GM10248 (cell line): Measurements from ENCODE around the gene NELL1.

ENCODE experiments used
- CTCF ChIA-PET: fragments of 300-600 bp; sonication (Branson Sonifier 250); formaldehyde crosslinking; extraction: SDS; loops from one replicate; lab custom pipeline; 2021; ENCODE audit warnings: antibody characterized with exemption; lab: Yijun Ruan, JAX
- POLR2A ChIA-PET: fragments of 350-650 bp; sonication (Branson Sonifier 250); formaldehyde crosslinking; extraction: SDS; loops from one replicate; lab custom pipeline; 2020; ENCODE audit warnings: antibody characterized with exemption; lab: Yijun Ruan, JAX
- DNase-seq: peaks from one replicate; pipeline ENCODE4 v3.0.0; 2012; ENCODE audit errors: extremely low spot score
- CTCF ChIP-seq: IDR thresholded peaks from 2 replicates; pipeline ENCODE4 v1.5.1; 2012; ENCODE audit warnings: mild to moderate bottlenecking, low read depth; ENCODE audit errors: extremely low read depth, missing control alignments, control extremely low read depth

The NELL1 gene

GRCh38 chr11:21566521-21567117 is 897.2 kb downstream of the NELL1 start:
- ChIA-PET CTCF (interaction anchor here (1.3 to 2.3 kb wide), 2 partner anchors 10 to 11 kb away, joined by 4 to 8 read pairs; no protein-coding TSS in a partner anchor), POLR2A (no interaction called here)
- DNase-seq, result no peak
- no peak for TF ChIP-seq CTCF

GRCh38 chr11:21567645-21568290 is 898.4 kb downstream of the NELL1 start:
- CTCF ChIA-PET, result interaction anchor here (1.1 to 2.3 kb wide), 5 partner anchors 10 to 44 kb away, joined by 3 to 8 read pairs (median 4); no protein-coding TSS in a partner anchor
- POLR2A ChIA-PET, result no interaction called here
- TF ChIP-seq CTCF, result no peak
- DNase-seq, result no peak

GRCh38 chr11:21572210-21572609 is 902.8 kb downstream of the NELL1 start:
- POLR2A ChIA-PET, result no interaction called here
- CTCF ChIA-PET, result interaction anchor here (0.9 to 1.1 kb wide), 2 partner anchors 10 to 38 kb away, joined by 3 read pairs; no protein-coding TSS in a partner anchor
- TF ChIP-seq CTCF, result no peak
- DNase-seq, result no peak

- DNase-seq, result no peak
- ChIA-PET CTCF (interaction anchor here (1.4 kb wide), 1 partner anchor 21 kb away, joined by 4 read pairs; no protein-coding TSS in a partner anchor), POLR2A (no interaction called here)
- no peak for TF ChIP-seq CTCF
These were observed 913.4 kb downstream of the NELL1 start for GRCh38 chr11:21582791-21583190.

GRCh38 chr11:21588754-21589153 is 919.4 kb downstream of the NELL1 start:
- CTCF ChIA-PET, result no interaction called here
- POLR2A ChIA-PET, result no interaction called here
- DNase-seq, result no peak
- no peak for TF ChIP-seq CTCF

GRCh38 chr11:21602699-21603098 is 933.3 kb downstream of the NELL1 start:
- ChIA-PET POLR2A (no interaction called here), CTCF (interaction anchor here (0.7 kb wide), 2 partner anchors 9 to 43 kb away, joined by 3 read pairs; no protein-coding TSS in a partner anchor)
- TF ChIP-seq CTCF, result no peak
- DNase-seq, result no peak
